ENCODE measurements around the gene RHBDL1. TPM values are rescaled to one million over a fixed set of nuclear protein-coding genes. Genes with fewer than 3 reads are reported as not detected.
"Not testable (repeated sequence)": the region's sequence is repeated elsewhere in the genome, so short reads cannot be mapped to it uniquely, and the experiment has no call there.

Gene RHBDL1
- total and polyA plus RNA-seq, 5 donors from 2014 or later, result 0.49 to 3.2 (median 1.2) TPM; not detected in 1

GRCh38 chr16:685967-686366, 10.5 kb downstream of the RHBDL1 start:
- peak overlapping the region in 1 of 3 donors; percentile 32 for H3K27ac Mint-ChIP-seq
- ATAC-seq (ENCODE audit: low read depth in 2 of 2) (no peak), DNase-seq (no peak)
- H3K4me3 Mint-ChIP-seq, result peak overlapping the region in 2 of 4 donors; percentile 41 to 60
- no peaks in the 10 kb centered on the region for H3K9me3 ChIP-seq (ENCODE audit: control insufficient read depth in 2 of 2, low read length in 2 of 2)
- H3K27me3 Mint-ChIP-seq, result no peaks in the 10 kb centered on the region
- no peak overlapping the region for H3K27ac ChIP-seq (ENCODE audit: insufficient read depth, low read length, poor library complexity, severe bottlenecking)
- peaks cover 2 to 52% (median 10%) of the 10 kb centered on the region in 4 donors for H3K4me1 Mint-ChIP-seq
- peaks cover 12% of the 10 kb centered on the region for H3K36me3 ChIP-seq (ENCODE audit: control insufficient read depth, insufficient read depth, low read length)
- peaks cover 3% of the 10 kb centered on the region for H3K36me3 Mint-ChIP-seq
- H3K4me1 ChIP-seq (ENCODE audit: control insufficient read depth, insufficient read depth, low read length, poor library complexity, severe bottlenecking), result peaks cover 46% of the 10 kb centered on the region
- H3K27me3 ChIP-seq (ENCODE audit: control insufficient read depth, insufficient read depth, low read length), result no peaks in the 10 kb centered on the region
- H3K4me3 ChIP-seq (ENCODE audit: low read depth, low read length), result no peak overlapping the region
- no peaks in the 10 kb centered on the region for H3K9me3 Mint-ChIP-seq

GRCh38 chr16:686459-687260, 11.2 kb downstream of the RHBDL1 start:
- Histone ChIP-seq H3K27me3 (ENCODE audit: control insufficient read depth, insufficient read depth, low read length) (no peaks in the 10 kb centered on the region), H3K4me3 (ENCODE audit: low read depth, low read length) (no peak overlapping the region), H3K4me1 (ENCODE audit: control insufficient read depth, insufficient read depth, low read length, poor library complexity, severe bottlenecking) (peaks cover 39% of the 10 kb centered on the region), H3K27ac (ENCODE audit: insufficient read depth, low read length, poor library complexity, severe bottlenecking) (no peak overlapping the region), H3K36me3 (ENCODE audit: control insufficient read depth, insufficient read depth, low read length) (peaks cover 12% of the 10 kb centered on the region), H3K9me3 (ENCODE audit: control insufficient read depth in 2 of 2, low read length in 2 of 2) (no peaks in the 10 kb centered on the region)
- H3K27ac Mint-ChIP-seq, result no peak overlapping the region
- no peak for ATAC-seq (ENCODE audit: low read depth in 2 of 2)
- peaks cover 2 to 49% (median 11%) of the 10 kb centered on the region in 4 donors for H3K4me1 Mint-ChIP-seq
- no peak for DNase-seq
- H3K9me3 Mint-ChIP-seq, result no peaks in the 10 kb centered on the region
- no peaks in the 10 kb centered on the region for H3K27me3 Mint-ChIP-seq
- H3K36me3 Mint-ChIP-seq, result peaks cover 3% of the 10 kb centered on the region
- peak overlapping the region in 2 of 4 donors; percentile 33 to 58 for H3K4me3 Mint-ChIP-seq

- peak overlapping the region; percentile 33 to 69 (median 61) for H3K4me3 Mint-ChIP-seq
- peaks cover 2% of the 10 kb centered on the region for H3K36me3 Mint-ChIP-seq
- H3K9me3 ChIP-seq (ENCODE audit: control insufficient read depth in 2 of 2, low read length in 2 of 2), result no peaks in the 10 kb centered on the region
- H3K4me1 Mint-ChIP-seq, result peaks cover 2 to 45% (median 10%) of the 10 kb centered on the region in 4 donors
- H3K36me3 ChIP-seq (ENCODE audit: control insufficient read depth, insufficient read depth, low read length), result peaks cover 5% of the 10 kb centered on the region
- H3K27me3 Mint-ChIP-seq, result no peaks in the 10 kb centered on the region
- no peak overlapping the region for H3K4me3 ChIP-seq (ENCODE audit: low read depth, low read length)
- ATAC-seq (ENCODE audit: low read depth in 2 of 2) (no peak), DNase-seq (no peak)
- H3K9me3 Mint-ChIP-seq, result no peaks in the 10 kb centered on the region
- no peak overlapping the region for H3K27ac ChIP-seq (ENCODE audit: insufficient read depth, low read length, poor library complexity, severe bottlenecking)
- H3K27me3 ChIP-seq (ENCODE audit: control insufficient read depth, insufficient read depth, low read length), result no peaks in the 10 kb centered on the region
- H3K27ac Mint-ChIP-seq, result no peak overlapping the region
- peaks cover 36% of the 10 kb centered on the region for H3K4me1 ChIP-seq (ENCODE audit: control insufficient read depth, insufficient read depth, low read length, poor library complexity, severe bottlenecking)
Measured at GRCh38 chr16:687499-687898, 12.0 kb downstream of the RHBDL1 start.

GRCh38 chr16:689175-689897, 13.9 kb downstream of the RHBDL1 start:
- no peaks in the 10 kb centered on the region for H3K27me3 ChIP-seq (ENCODE audit: control insufficient read depth, insufficient read depth, low read length)
- Mint-ChIP-seq H3K36me3 (no peaks in the 10 kb centered on the region), H3K9me3 (no peaks in the 10 kb centered on the region), H3K27me3 (no peaks in the 10 kb centered on the region), H3K4me1 (peaks cover 2 to 37% (median 9%) of the 10 kb centered on the region in 4 donors), H3K4me3 (peak overlapping the region; percentile 93 to 98 (median 95)), H3K27ac (peak overlapping the region in 2 of 3 donors; percentile 84 to 90)
- no peaks in the 10 kb centered on the region for H3K9me3 ChIP-seq (ENCODE audit: control insufficient read depth in 2 of 2, low read length in 2 of 2)
- no peak for ATAC-seq (ENCODE audit: low read depth in 2 of 2)
- H3K4me1 ChIP-seq (ENCODE audit: control insufficient read depth, insufficient read depth, low read length, poor library complexity, severe bottlenecking), result peaks cover 29% of the 10 kb centered on the region
- H3K4me3 ChIP-seq (ENCODE audit: low read depth, low read length), result peak overlapping the region; percentile 71
- DNase-seq, result no peak
- H3K36me3 ChIP-seq (ENCODE audit: control insufficient read depth, insufficient read depth, low read length), result peaks cover 2% of the 10 kb centered on the region
- H3K27ac ChIP-seq (ENCODE audit: insufficient read depth, low read length, poor library complexity, severe bottlenecking), result peak overlapping the region; percentile 78

GRCh38 chr16:691242-691641, 15.8 kb downstream of the RHBDL1 start:
- Mint-ChIP-seq H3K4me3 (peak overlapping the region; percentile 71 to 98 (median 95)), H3K4me1 (peaks cover 2 to 40% (median 9%) of the 10 kb centered on the region in 4 donors), H3K27ac (peak overlapping the region in 1 of 3 donors; percentile 31)
- not testable (repeated sequence) for H3K36me3 ChIP-seq (ENCODE audit: control insufficient read depth, insufficient read depth, low read length); H3K27ac ChIP-seq (ENCODE audit: insufficient read depth, low read length, poor library complexity, severe bottlenecking); H3K36me3 Mint-ChIP-seq; H3K27me3 Mint-ChIP-seq; H3K9me3 ChIP-seq (ENCODE audit: control insufficient read depth in 2 of 2, low read length in 2 of 2); H3K9me3 Mint-ChIP-seq; H3K27me3 ChIP-seq (ENCODE audit: control insufficient read depth, insufficient read depth, low read length); ATAC-seq (ENCODE audit: low read depth in 2 of 2); H3K4me3 ChIP-seq (ENCODE audit: low read depth, low read length); DNase-seq
- peaks cover 37% of the 10 kb centered on the region for H3K4me1 ChIP-seq (ENCODE audit: control insufficient read depth, insufficient read depth, low read length, poor library complexity, severe bottlenecking)

GRCh38 chr16:692356-693108, 17.1 kb downstream of the RHBDL1 start:
- Mint-ChIP-seq H3K27ac (peak overlapping the region in 2 of 3 donors; percentile 80 to 95), H3K4me1 (peaks cover 2 to 47% (median 9%) of the 10 kb centered on the region in 4 donors), H3K27me3 (no peaks in the 10 kb centered on the region), H3K9me3 (peaks cover 0 to 1% (median 0%) of the 10 kb centered on the region in 7 donors), H3K4me3 (peak overlapping the region; percentile 24 to 98 (median 60)), H3K36me3 (no peaks in the 10 kb centered on the region)
- Histone ChIP-seq H3K36me3 (ENCODE audit: control insufficient read depth, insufficient read depth, low read length) (peaks cover under 1% of the 10 kb centered on the region), H3K9me3 (ENCODE audit: control insufficient read depth in 2 of 2, low read length in 2 of 2) (no peaks in the 10 kb centered on the region), H3K4me1 (ENCODE audit: control insufficient read depth, insufficient read depth, low read length, poor library complexity, severe bottlenecking) (peaks cover 43% of the 10 kb centered on the region), H3K4me3 (ENCODE audit: low read depth, low read length) (no peak overlapping the region), H3K27me3 (ENCODE audit: control insufficient read depth, insufficient read depth, low read length) (no peaks in the 10 kb centered on the region), H3K27ac (ENCODE audit: insufficient read depth, low read length, poor library complexity, severe bottlenecking) (no peak overlapping the region)
- ATAC-seq (ENCODE audit: low read depth in 2 of 2), result no peak
- DNase-seq, result no peak

- H3K4me3 Mint-ChIP-seq, result peak overlapping the region in 3 of 4 donors; percentile 15 to 67 (median 61)
- Histone ChIP-seq H3K9me3 (ENCODE audit: control insufficient read depth in 2 of 2, low read length in 2 of 2) (no peaks in the 10 kb centered on the region), H3K36me3 (ENCODE audit: control insufficient read depth, insufficient read depth, low read length) (no peaks in the 10 kb centered on the region), H3K4me3 (ENCODE audit: low read depth, low read length) (no peak overlapping the region), H3K27me3 (ENCODE audit: control insufficient read depth, insufficient read depth, low read length) (no peaks in the 10 kb centered on the region), H3K27ac (ENCODE audit: insufficient read depth, low read length, poor library complexity, severe bottlenecking) (no peak overlapping the region), H3K4me1 (ENCODE audit: control insufficient read depth, insufficient read depth, low read length, poor library complexity, severe bottlenecking) (peaks cover 43% of the 10 kb centered on the region)
- H3K4me1 Mint-ChIP-seq, result peaks cover 2 to 48% (median 9%) of the 10 kb centered on the region in 4 donors
- DNase-seq (no peak), ATAC-seq (ENCODE audit: low read depth in 2 of 2) (no peak)
- peaks cover 0 to 1% (median 0%) of the 10 kb centered on the region in 7 donors for H3K9me3 Mint-ChIP-seq
- H3K27ac Mint-ChIP-seq, result no peak overlapping the region
- no peaks in the 10 kb centered on the region for H3K36me3 Mint-ChIP-seq
- H3K27me3 Mint-ChIP-seq, result no peaks in the 10 kb centered on the region
Measured at GRCh38 chr16:693364-693763, 17.9 kb downstream of the RHBDL1 start.

All from CD4-positive, CD25-positive, alpha-beta regulatory T cell (primary cell).